Inferior parietal cortex (tissue), 1 donor: ENCODE data around the gene NF2.

Source experiments
- DNase-seq: peaks from one replicate; pipeline ENCODE4 v3.0.0-alpha.2; 2016; ENCODE audit errors: extremely low spot score

The NF2 gene

DNA sequence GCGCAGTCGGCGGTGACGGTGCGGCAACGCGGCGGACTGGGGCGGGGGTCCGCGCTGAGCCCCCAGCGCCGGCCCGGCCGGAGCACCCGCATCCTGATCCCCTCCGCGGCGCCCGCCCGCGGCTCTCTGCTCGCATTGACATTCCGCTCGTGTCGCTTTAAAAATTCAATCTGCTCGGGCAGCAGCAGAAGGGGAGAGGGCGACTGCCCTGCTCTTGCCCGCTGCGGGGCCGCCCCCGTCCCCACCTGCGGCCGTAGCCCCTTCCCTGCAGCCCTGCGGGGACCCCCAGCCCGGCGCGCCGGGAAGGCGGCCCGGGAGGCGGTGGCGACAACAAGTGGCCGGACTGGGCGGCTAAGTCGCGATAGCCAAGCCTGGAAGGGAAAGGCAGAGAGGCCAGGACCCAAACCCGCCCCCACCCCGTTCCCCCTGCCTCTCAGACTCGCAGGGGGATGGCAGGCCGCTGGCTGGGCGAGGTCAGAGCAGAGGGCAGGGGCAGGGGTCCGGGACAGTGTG lies 117.4 kb downstream of the NF2 start:
- DNase-seq: no peak

DNA sequence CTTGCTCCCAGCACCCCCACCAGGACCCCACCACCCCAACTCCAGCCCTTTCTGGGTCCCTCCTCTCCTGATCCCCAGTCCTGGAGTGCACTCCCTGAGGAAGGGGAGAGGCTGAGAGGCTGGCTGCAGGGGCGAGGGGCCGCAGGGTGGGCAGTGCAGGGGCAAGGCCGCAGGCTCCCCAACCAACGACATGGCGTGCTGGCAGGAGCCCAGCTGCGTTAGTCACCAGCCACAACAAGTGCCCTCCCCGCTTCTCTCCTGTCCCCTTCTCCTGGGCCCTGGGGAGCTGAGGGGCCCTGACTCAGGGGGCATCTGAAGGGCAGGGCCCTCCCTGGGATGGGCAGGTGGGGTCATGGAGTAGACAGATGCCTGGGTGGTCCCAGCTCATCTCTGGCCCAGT lies 118.7 kb downstream of the NF2 start:
- no peak for DNase-seq

DNA sequence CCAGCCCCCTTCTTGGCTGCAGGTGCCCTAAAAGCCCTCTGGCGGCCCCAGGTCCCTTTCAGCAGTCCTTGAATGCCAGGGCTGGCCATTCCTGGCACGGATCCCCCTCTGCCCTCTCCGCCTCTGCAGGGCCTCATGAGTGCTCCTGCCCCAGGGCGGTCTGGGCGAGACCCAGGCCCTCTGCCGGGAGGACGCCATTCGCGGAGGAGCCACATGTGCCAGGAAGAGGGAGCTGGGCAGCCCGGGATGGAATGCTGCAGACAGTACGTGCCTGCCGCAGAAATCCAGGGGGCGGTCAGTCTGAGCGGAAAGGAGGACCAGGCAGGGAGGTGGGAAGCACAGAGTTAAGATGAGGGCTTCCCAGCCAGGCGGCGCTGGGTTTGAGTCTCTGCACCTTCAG lies 119.2 kb downstream of the NF2 start:
- DNase-seq: no peak

DNA sequence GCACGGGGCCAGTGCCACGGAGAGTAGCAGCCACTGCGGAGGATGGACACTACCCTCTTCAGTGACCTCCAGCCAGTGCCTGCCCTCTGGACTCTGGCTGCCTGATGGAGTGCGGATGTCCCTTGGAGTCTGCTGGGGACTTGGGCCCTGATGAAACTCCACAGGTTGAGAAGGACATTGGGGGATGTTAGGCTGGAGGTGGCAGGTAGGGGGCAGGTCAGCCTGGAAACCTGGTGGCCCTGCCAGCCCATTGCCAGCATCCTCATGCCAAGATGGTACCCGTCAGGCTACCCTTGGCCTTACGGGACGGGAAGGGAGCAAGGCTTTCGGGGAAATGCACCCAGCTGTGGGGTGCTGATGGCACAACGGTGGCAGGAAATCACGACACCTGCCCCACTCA lies 120.3 kb downstream of the NF2 start:
- no peak for DNase-seq

DNA sequence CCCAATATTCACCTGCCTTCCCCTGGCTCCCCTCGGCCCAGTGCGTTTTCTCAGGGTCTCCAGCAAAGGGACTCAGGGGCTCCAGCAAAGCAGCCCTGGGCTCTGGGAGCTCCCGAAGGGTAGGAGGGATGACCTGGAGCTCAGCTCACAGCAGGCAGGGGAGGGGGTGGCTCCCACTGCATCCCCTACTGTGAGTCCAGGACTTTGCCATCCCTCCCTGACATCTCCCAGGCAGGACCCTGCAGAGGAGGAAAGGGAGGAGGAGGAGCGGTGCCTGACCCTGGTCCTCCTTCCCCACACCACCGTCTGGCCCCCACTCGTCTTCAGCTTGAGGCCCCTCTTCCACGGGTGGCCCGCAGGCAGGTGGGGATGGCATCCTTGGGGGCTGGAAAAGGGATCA lies 121.4 kb downstream of the NF2 start:
- no peak for DNase-seq

DNA sequence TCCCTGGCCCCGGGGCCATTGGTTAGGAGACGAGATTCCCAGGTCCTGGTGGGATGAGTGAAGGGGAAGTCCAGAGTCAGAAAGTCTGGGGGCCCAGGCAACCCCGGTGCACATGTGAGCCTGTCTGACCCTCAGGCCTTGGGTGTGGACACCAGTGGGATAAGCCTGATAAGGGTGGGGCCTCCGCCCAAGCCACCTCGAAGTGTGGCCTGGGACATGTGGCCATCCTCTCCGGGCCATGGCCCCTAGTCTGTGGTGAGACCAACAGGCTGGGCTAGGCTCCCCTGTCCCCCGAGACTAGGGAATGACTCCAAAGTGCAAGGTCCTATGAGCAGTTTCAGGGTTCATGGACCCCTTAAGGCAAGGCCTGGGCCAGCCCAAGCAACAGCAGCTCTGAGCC lies 122.7 kb downstream of the NF2 start:
- no peak for DNase-seq

DNA sequence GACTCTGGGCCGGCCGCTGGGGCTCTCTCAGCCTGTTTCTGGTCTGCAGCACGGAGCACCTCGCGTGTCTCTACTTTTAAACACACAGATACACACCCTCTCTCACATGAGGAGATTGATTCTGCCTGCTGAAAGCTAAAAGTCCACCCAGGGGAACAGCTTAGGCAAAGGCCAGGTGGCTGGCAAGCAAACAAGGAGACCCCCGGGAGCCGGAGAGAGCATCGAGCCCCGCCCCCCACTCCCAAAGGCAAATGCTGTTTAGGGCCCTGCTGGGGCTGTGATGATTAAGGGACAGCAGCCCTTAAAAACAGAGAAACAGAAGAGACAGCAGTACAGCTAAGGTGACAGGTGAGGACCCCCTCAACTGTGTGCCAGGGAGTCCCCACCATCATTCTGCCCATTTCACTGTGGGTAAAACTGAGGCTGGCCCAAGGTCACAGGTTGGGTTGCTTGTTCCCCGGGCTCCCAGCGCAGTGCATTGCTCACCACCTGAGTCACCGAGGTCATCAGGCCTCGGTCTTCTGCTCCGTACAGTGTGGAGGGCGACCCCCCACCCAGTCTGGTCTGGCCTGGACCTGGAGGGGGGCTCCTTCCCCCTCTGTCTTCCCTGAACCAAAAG lies 123.2 kb downstream of the NF2 start:
- DNase-seq: no peak

DNA sequence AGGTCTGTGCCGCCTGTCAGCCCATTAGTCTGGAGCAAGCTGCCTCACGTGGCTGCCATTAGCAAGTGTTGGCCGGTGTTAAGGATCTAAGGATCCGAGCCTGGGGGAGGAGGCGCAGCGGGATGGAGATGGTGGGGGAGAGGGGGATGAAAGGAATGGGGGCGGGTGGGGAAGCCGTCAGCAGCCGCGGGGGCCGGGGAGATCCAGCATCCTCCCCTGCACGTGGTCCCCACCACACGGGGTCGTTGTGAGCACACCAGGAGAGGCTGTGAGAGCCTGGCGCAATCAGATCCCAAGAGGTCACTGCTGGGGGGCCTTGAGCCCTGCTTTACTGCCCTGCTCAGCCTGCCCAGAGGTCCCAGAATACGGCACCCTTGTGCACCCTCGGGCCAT lies 123.7 kb downstream of the NF2 start:
- no peak for DNase-seq

DNA sequence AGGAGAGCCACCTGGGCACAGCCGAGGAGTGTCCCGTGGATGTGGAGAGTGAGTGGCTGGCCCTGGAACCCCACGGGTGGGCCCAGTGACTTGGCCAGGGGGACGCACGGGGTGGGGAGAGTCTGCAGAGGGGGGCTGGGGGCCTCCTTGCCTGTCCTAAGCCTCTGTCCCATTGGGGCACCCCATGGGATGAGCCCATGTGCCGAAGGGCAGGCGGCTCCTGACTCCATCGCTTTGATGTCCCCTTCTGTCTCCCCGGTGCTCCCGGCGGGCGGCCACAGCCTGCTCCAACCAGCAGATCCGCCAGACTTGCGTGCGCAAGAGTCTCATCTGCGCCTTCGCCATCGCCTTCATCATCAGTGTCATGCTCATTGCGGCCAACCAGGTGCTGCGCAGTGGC lies 125.7 kb downstream of the NF2 start:
- no peak for DNase-seq

DNA sequence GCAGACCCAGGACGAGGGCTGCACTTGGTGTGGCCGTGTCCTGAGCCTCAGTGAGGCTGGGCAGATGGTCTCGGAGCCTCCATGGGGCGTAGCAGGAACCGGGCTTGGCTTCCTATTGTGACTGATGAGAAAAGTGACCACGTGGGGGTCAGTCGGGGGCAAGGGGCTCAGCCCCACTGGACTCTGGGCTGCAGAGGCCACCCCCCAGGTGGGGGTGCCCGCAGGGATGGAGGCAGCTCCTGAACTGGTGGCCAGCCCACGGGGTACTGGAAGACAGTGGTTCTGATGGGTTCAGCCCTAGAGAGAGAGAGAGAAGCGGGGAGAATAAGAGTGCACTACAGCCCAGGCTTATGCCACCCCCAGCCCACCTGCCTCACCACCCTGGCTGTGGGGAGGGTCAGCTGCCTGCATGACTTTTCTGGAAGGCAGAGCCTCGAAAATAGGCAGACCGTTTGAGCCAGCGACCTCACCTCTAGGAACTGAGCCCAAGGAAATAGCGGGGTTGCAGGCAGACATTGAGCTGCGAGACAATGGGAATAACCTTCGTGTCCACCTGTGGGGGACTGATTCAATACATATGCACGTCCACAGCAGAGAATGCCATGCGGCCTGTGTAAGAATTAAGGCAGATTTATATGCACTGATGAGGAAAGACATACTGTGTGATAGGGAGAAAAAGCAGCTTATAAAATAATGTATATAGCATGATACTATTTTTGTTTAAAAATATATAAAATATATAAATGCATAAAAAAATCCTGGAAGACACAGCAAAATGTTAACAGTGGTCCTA lies 127.8 kb downstream of the NF2 start:
- DNase-seq: no peak

DNA sequence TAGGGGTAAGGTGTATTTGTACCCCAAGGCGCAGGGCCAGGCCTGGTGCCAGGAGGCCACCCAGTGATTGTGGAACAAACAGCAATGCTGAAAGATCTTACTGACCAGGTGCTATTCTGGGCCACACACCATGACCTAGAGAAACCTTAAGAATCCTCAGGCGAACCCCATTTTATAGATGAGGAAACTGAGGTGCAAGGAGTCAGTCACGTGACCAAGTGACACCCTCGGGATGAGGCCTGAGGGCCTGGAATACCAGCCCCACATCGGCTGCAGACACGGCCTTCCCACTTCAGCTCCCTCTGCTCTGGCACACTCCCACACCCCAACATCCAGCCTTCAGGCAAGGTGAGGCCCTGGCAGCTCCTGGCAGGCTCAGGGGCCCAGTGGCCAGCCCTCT lies 129.4 kb downstream of the NF2 start:
- DNase-seq: no peak

DNA sequence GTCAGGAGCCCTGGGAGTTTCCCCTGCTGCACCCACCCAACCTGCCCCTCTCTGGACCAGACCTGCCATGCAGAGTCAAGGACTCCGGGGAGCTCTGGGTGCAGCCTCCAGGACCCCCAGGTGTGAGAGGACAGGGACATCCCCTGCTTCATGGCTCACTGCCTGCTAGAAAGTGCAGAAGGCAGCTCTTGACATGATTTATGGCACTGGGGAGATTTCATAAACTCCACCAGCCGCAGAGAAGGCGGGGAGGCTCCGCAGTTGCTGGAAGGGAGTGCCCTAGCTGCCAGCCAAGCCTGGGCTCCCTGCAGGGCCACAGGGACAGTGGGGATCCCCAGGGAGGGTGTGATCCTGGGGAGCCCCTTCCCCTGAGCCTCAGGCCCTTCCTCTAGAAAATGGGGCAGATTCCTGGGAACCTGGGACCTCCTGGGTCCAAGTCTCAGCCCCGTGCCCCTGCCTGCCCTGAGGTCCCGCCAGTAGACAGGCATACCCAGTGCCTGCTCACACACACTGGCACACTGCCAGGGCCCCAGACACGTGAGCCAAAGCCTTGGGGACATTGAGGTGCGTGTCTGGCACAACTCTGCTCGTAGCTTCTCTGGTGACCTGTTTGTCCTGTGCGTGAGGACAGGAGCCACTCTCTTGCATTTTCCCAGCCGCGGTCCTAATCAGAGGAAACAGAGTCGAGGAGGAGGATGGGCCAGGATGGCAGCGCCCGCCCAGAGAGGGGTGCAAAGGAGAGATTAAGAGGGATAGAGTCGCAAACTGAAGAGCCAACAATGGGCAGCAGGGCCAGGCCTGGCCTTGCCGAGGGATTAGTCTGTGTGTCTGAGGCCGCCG lies 130.1 kb downstream of the NF2 start:
- DNase-seq: no peak

DNA sequence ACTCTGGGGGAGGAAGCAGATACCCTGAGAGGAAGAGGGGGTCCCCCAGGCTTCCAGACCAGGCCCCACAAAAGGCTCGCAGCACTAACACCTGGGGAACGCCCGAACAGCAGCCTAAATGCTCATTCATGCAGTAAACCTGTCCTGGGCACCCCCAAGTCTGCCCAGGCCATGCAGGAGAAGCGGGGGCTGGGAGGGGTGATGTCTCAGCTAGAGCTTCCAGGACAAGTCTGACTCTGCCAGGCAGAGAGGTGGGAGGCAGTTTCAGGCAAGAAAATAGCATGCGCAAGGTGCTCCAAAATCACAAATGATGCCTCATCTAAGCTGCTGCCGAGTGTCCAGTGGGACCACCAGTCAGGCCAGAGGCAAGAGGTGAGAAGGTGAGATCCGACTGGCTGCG lies 131.0 kb downstream of the NF2 start:
- no peak for DNase-seq

DNA sequence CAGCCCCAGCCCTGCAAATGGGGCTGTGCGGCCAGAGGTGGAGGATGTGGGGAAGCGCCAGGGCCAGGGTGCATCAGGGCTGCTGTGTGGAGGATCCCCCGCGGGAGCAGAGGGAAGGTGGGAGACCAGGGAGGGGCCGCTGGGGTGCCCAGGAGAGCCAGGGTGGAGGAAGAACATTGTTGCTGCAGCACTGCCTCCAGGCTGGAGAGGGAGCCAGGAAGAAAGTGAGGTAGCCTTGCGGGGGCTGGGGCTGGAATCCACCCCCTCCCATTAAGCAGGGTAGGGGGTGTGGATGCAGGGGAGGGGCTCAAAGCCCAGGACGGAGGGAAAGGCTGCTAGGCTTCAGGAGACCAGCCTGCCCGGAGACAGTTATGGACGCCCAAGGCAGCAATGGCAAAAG lies 131.4 kb downstream of the NF2 start:
- DNase-seq: no peak

DNA sequence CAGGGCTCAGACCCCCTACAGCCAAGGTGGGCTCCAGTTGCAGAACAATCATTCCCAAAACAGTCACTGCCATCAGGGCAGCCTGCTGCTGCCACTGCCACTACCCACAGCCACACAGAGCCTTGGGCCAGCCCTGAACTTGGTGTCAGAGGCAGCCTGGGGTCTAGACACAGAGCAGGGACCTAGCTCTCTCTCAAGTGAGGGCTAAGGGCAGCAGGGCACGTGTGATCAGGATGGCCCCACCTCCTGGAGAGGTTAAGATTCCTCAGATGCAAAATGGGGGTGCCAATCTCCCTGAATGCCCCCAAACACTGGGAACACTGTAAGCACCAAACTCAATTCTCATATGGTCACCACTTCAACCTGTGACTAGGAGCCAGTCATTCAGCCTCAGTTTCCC lies 132.0 kb downstream of the NF2 start:
- no peak for DNase-seq

DNA sequence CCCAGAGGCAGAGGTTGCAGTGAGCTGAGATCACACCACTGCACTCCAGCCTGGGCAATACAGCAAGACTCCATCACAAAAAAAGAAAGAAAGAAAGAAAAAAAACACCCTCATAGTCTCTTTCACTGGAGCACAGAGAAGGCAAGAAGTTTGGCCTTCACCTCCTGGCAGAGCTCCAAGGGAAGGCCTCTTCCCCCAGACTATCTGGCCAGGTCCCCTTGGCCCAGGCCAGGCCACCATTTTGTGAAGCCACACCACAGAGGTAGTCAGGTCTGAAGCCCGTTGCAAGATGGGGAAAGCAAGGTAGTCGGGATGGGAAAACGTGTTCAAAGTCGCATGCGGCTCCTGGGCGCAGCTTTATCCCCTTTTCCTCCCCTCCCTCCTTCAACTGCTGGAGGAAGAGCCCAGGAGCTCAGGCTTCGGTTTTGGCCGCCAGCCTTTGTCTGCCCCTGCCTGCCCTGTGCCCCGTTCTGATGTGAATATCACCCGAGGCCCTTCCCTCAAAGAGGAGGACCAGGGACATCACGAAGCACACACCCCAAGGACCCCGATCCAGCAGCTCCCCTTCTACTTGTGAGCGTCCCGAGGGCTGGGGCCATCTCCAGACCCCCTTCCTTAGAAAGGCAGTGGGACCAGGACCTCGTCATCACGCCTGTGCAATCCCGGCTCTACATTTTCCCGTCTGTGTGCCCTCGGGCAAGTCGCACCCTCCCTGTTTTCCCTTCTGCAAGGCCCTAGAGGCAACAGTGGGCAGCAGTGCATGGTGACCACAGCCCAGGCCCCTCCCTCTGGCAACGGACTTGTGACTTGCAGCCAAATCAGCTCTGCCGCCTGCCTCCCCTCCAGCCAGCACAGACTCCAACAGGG lies 134.1 kb downstream of the NF2 start:
- DNase-seq: no peak

DNA sequence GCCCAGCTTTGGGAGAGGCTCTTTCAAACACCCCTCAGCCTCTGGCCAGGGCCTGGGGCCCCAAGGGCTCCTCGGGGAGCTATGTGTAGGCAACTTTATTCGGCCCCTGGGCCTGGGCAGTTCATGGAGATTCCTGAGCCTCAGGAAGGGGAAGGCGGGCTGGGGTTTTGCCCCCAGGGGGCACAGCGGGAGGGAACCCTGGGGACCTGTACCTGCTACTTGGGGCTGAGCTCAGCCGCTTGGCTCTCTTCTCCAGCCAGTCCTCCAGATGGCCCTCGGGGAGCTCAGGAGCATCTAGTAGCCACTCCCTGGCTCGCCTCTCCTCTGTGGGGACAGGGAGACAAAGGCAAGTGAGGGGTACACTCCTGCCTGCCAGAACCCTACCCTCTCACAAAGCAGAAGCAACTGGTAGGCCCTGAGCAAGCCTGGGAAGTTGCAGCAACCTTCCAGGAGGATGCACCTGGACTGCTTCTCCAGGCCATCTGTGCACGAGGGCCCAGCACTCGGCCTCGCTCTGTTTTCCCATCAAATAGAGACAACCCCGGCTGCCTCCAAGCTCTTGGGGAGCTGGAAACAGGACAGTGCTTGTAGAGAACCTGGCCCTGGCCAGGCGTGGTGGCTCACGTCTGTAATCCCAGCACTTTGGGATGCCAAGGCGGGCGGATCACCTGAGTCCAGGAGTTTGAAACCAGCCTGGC lies 134.8 kb downstream of the NF2 start:
- no peak for DNase-seq

DNA sequence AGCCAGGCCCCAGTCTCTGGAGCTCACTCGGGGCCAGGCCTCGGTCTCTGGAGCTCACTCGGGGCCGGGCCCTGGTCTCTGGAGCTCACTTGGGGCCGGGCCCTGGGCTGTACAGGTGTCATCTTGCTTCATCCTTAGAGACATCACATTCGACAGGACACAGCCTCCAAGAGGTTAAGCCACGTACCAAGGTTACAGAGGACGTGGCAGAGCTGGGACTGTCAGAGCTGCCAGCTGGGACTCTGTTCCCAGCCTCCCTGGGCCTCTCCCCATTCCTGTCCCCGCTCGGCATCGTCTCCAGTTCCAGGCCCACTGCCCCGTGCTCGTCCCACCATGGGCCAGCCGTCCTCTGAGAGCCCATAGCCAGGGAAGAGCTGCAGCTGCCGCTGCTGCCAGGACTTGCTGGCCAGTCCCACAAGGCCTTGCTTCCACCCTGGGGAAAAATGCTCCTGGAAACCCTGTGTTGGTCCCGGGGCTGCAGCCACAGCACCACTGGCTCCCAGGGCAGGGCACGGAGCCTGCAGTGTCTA lies 136.0 kb downstream of the NF2 start:
- DNase-seq: no peak

DNA sequence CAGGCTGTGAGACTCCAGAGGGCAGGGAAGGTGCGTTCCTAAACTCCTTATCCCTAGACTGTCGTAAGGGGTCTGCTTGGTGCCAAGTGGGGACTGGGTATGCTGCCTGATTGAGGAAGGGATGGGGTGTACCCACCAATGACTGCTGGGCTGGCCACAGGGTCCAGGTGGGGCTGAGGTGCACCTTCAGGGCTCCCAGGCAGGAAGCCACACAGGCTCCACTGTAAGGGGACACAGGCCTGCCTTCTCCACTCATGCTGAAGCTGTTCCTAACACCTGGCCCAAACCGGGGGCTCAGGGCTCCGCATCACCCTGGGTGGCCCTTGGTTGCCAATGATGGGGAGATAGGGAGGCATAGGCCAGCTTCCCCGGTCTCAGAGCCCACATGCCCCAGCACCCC lies 136.8 kb downstream of the NF2 start:
- DNase-seq: no peak

DNA sequence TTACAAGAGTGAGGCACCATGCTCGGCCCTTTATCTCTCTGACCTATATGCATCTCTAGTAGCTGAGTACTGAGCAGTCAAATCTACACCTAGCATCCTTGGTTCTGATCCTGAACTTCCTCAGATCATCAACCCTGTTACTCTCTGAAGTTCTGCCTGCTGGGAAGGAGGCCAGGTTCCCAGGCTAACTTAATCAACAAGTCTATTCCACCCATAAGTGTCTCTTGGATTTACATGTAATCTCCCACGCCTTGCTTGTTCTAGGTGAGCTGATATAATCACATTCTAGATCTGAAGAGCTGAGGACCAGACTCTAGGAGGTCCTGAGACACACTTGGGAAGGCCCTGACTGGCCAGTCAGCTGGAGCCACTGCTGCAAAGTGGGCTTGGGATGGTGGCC lies 138.5 kb downstream of the NF2 start:
- DNase-seq: no peak

DNA sequence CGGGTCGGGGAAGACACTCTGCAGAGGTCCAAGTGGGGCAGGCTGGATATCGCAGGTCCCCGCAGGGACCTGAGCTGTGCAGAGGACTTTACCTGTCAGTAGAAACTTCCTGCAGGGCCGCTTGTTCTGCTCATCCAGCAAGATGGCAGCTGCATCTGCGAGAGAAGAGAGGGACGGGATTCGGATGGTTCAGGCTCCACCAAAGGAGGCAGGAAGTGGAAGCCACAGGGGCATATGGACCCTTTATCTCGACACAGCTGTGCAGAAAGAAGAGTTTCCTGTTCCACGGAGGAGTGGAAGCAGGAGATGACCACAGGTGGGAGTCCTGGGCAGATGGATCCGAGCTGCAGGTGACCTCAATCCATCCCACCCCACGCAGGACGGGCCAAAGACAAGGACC lies 138.9 kb downstream of the NF2 start:
- no peak for DNase-seq
